Endothelial cell (in vitro differentiated cells): ENCODE results near the gene ZNF785. TPM values are rescaled to one million over a fixed set of nuclear protein-coding genes. Genes with fewer than 3 reads are reported as not detected.
A peak's percentile ranks its signal among the peaks of the same experiment; 100 is the strongest.
"Not testable (repeated sequence)": the region's sequence is repeated elsewhere in the genome, so short reads cannot be mapped to it uniquely, and the experiment has no call there.

ENCODE experiments used
- DNase-seq: peaks from one replicate; pipeline ENCODE4 v3.0.0; 2021; ENCODE audit warnings: low spot score
- H3K27ac Mint-ChIP-seq: one replicate; pipeline ENCODE4 v1.8.0; 2021; ENCODE audit warnings: mixed read lengths, inconsistent platforms; ENCODE audit not compliant: unreplicated experiment
- H3K27me3 Mint-ChIP-seq: one replicate; pipeline ENCODE4 v1.8.0; 2021; ENCODE audit warnings: mild to moderate bottlenecking, moderate library complexity, mixed read lengths, inconsistent platforms; ENCODE audit not compliant: unreplicated experiment
- H3K36me3 Mint-ChIP-seq: one replicate; pipeline ENCODE4 v1.8.0; 2021; ENCODE audit warnings: mild to moderate bottlenecking, low read depth, mixed read lengths, inconsistent platforms; ENCODE audit not compliant: unreplicated experiment
- H3K4me1 Mint-ChIP-seq: one replicate; pipeline ENCODE4 v1.8.0; 2021; ENCODE audit warnings: mild to moderate bottlenecking, mixed read lengths, inconsistent platforms; ENCODE audit not compliant: unreplicated experiment
- H3K4me3 Mint-ChIP-seq: one replicate; pipeline ENCODE4 v1.8.0; 2021; ENCODE audit warnings: mild to moderate bottlenecking, mixed read lengths, inconsistent platforms; ENCODE audit not compliant: unreplicated experiment
- H3K9me3 Mint-ChIP-seq: one replicate; pipeline ENCODE4 v1.8.0; 2021; ENCODE audit warnings: mixed read lengths, inconsistent platforms; ENCODE audit not compliant: unreplicated experiment
- total RNA-seq: library from RNA; stranded (reverse); fragmentation: NEBNext Ultra II Directional; extraction: Animal tissue kit (Norgen Biotek cat#: 25700); gene quantifications from one replicate; pipeline ENCODE4 v1.2.1, GENCODE V29; 2021; ENCODE audit not compliant: unreplicated experiment
- TF ChIP-seq, protein P1 (sequence below): fragments of 200-600 bp; sonication (generic); IDR thresholded peaks from one replicate; pipeline ENCODE4 v1.5.0; 2021; ENCODE audit warnings: antibody characterized with exemption; ENCODE audit not compliant: unreplicated experiment

ZNF785 gene
- total RNA-seq, 1 donor from 2014 or later = 33.5 TPM

DNA sequence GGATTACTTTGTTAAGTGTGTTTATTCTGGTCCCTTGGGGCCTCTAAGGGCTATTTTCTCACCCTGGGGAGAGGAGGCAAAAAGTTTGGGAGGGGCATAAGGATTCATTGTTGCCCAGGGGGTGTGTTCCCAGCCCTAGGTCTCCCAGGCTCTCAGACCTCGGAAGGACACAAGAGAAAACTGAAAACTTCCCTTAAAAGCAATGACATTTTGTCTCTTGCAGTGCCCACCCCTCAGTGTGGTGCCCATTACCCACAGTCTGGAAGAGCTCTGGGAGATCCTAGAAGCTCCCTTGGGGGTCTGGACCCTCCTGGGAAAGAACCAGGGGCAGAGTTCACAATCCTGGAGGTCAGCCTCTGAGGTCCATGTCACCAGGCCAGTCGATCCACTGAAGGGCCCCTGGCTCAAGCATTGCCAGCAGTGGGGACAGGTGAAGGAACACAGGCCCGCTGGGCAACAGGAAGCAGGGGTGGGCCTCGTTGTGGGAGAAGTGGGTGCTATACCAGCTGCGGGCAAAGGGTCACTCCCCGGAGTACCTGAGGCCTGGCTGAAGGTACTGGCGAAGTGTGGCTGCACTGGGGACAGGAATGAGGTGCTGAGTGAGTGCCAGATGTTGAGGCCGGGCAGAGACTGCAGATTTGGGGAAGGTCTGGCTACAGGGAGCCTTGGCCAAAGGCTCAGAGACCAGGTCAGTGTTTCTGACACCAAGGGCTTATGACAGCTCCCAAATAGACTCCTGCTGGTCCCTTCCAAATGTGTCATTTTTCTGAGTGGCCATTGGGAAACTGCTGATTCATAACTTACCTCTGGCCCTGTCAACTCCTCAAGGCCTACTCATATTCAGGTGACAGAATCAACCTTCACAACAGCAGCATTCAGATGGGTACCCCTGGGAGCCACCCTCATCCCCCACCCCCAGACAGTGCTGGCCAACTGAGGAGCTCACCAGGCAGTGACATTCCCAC lies 46.2 kb downstream of the ZNF785 start:
- H3K27me3 Mint-ChIP-seq = no peaks in the 10 kb centered on the region
- TF ChIP-seq, protein P1, sequence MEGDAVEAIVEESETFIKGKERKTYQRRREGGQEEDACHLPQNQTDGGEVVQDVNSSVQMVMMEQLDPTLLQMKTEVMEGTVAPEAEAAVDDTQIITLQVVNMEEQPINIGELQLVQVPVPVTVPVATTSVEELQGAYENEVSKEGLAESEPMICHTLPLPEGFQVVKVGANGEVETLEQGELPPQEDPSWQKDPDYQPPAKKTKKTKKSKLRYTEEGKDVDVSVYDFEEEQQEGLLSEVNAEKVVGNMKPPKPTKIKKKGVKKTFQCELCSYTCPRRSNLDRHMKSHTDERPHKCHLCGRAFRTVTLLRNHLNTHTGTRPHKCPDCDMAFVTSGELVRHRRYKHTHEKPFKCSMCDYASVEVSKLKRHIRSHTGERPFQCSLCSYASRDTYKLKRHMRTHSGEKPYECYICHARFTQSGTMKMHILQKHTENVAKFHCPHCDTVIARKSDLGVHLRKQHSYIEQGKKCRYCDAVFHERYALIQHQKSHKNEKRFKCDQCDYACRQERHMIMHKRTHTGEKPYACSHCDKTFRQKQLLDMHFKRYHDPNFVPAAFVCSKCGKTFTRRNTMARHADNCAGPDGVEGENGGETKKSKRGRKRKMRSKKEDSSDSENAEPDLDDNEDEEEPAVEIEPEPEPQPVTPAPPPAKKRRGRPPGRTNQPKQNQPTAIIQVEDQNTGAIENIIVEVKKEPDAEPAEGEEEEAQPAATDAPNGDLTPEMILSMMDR = no peak
- peaks cover 11% of the 10 kb centered on the region for H3K4me1 Mint-ChIP-seq
- no peak for DNase-seq
- peaks cover 4% of the 10 kb centered on the region for H3K36me3 Mint-ChIP-seq
- no peaks in the 10 kb centered on the region for H3K9me3 Mint-ChIP-seq
- no peak overlapping the region for H3K4me3 Mint-ChIP-seq
- no peak overlapping the region for H3K27ac Mint-ChIP-seq

DNA sequence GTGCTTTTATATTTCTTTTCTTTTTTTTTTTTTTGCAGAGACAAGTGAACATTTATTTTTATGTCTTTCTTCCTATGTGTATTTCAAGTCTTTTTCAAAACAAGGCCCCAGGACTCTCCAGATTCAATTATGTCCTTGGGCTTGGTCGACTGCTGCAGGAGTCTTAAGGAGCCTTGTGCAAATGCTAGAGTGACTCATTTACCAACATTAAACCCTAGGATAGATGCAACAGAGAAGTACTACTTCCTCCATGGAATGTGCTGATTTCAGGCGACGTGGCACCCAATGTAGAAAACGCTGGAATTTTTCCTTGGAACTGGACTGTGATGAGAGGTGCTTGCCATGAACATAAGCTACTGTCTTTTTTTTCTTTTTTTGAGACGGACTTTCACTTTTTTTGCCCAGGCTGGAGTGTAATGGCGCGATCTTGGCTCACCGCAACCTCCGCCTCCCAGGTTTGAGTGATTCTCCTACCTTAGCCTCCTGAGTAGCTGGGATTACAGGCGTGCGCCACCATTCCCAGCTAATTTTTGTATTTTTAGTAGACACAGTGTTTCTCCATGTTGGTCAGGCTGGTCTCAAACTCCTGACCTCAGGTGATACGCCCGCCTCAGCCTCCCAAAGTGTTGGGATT lies 49.0 kb downstream of the ZNF785 start:
- H3K36me3 Mint-ChIP-seq, H3K27me3 Mint-ChIP-seq, DNase-seq, H3K9me3 Mint-ChIP-seq, H3K27ac Mint-ChIP-seq: not testable (repeated sequence)
- H3K4me3 Mint-ChIP-seq = peak overlapping the region; percentile 96
- H3K4me1 Mint-ChIP-seq = peaks cover 18% of the 10 kb centered on the region

DNA sequence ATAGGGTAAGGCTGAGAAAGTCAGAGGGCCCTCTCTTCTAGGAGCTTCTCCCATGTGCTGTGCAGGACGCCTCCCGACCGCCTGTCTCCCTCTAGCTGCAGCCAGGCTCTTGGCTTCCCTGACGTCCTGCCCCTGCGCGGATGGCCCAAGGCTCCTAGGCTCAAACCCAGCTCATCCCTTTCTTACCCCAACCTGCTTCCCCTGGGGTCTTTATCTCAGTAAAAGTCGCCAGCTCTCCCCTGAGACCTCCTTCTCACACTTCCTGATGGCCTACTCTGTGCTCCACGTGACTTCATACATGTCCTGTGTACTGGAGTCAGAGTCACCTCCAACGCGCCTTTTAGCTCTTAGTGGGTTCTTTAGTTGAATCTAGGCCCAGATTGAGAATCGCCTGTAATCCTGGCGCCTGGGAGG lies 49.7 kb downstream of the ZNF785 start:
- Mint-ChIP-seq H3K4me1 (peaks cover 18% of the 10 kb centered on the region), H3K27ac (peak overlapping the region; percentile 97), H3K9me3 (no peaks in the 10 kb centered on the region), H3K27me3 (peaks cover 2% of the 10 kb centered on the region), H3K36me3 (peaks cover 11% of the 10 kb centered on the region), H3K4me3 (peak overlapping the region; percentile 96)
- TF ChIP-seq, protein P1 = no peak
- peak; percentile 67 for DNase-seq

DNA sequence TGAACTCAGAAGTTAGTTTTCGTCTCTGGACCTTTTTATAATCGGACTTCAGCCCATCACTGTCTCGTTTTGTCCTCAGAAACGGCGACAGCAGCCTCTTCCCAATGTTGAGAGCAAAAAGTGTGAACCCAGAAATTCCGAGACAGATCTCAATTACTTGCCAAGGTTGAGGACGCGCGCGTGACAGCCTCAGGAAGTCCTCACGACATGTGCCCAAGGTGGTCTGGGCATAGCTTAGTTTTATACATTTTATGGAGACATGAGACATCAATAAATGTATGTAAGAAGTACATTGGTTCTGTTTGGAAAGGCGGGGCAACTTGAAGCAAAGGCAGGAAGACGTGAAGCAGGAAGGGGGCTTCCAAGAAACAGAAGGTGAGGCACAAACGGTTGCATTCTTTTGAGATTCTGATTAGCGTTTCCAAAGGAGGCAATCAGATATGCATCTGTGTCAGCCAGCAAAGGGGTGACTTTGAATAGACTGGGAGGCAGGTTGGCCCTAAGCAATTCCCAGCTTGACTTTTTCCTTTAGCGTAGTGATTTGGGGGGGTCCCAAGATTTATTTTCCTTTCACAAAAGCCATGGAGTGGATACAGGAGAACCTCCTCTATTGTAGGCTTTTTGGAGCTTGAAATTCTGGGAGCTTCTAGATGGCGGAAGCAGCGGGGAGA lies 50.3 kb downstream of the ZNF785 start:
- peaks cover 13% of the 10 kb centered on the region for H3K36me3 Mint-ChIP-seq
- peak overlapping the region; percentile 97 for H3K27ac Mint-ChIP-seq
- H3K4me1 Mint-ChIP-seq = peaks cover 18% of the 10 kb centered on the region
- H3K4me3 Mint-ChIP-seq = peak overlapping the region; percentile 96
- TF ChIP-seq, protein P1 = no peak
- H3K27me3 Mint-ChIP-seq = peaks cover 2% of the 10 kb centered on the region
- no peaks in the 10 kb centered on the region for H3K9me3 Mint-ChIP-seq
- no peak for DNase-seq

DNA sequence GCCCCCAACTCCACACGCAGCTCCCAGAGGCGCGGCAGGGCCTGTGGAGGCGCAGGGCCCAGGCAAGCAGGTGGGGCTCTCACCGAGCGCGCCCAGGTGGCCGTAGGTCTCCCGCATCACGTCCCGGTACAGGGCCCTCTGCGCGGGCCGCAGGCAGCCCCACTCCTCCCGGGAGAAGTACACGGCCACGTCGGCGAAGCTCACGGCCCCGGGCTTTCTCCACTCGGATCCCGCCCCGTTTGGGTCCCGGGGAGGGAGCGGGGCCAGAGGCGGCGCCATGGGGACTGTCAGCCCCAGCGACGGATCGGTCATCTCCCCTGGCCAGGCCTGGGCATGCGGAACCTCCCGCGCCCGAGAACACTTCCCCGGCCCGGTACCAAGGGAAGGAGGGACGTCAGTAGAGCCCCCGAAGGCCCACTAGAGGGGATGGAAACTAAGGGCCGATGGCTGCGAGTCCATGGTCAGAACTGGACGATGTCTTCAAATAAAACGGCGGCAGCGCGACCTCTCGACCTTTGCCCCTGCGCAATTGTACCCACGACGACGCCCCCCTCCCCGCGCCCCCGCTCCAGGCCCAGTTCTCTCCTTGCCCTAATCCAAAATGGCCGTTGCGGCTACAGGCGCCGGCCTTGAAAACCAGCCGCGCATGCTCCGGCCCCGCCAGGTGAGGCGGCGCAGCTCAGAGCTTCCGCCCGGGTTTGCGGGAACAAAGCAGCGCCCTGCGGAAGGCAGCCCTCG lies 51.0 kb downstream of the ZNF785 start, which contains the start of gene ZNF747:
TSS of gene ZNF747 (minus strand) at position 491 of the 738 bp plus-strand sequence. CDS start at position 312, 179 bp downstream.
- peak within 1 kb of the TSS; percentile 97 for H3K27ac Mint-ChIP-seq
- H3K27me3 Mint-ChIP-seq = peaks cover 2% of the 10 kb centered on the region
- no peaks in the 10 kb centered on the region for H3K9me3 Mint-ChIP-seq
- H3K4me3 Mint-ChIP-seq = peak within 1 kb of the TSS; percentile 96
- TF ChIP-seq, protein P1 = no peak
- H3K4me1 Mint-ChIP-seq = peaks cover 18% of the 10 kb centered on the region
- H3K36me3 Mint-ChIP-seq = peaks cover 16% of the 10 kb centered on the region
- peak; percentile 81 for DNase-seq
